Activated T-cell treated with anti-CD3 and anti-CD28 coated beads, Interleukin-2, amount 50 U/mL, for 24 hours (primary cell): ENCODE results near the gene GULP1.

Experiments
- DNase-seq: peaks from one replicate; pipeline ENCODE4 v3.0.0-alpha.2; 2020
- H3K27ac Mint-ChIP-seq: 2 replicates; pipeline ENCODE4 v1.8.0; 2020; ENCODE audit warnings: mild to moderate bottlenecking, mixed read lengths
- H3K27me3 Mint-ChIP-seq: 2 replicates; pipeline ENCODE4 v1.8.0; 2020; ENCODE audit warnings: mixed read lengths
- H3K36me3 Mint-ChIP-seq: 2 replicates; pipeline ENCODE4 v1.8.0; 2020; ENCODE audit warnings: low read depth, mixed read lengths
- H3K4me1 Mint-ChIP-seq: 2 replicates; pipeline ENCODE4 v1.8.0; 2020; ENCODE audit warnings: low read depth, mixed read lengths
- H3K4me3 Mint-ChIP-seq: 2 replicates; pipeline ENCODE4 v1.8.0; 2020; ENCODE audit warnings: mild to moderate bottlenecking, moderate library complexity, mixed read lengths
- H3K9me3 Mint-ChIP-seq: 2 replicates; pipeline ENCODE4 v1.8.0; 2020; ENCODE audit warnings: mixed read lengths

Gene GULP1

GRCh38 chr2:188291617-188292347 is at the start of gene GULP1:
Gene GULP1 (plus strand): TSS chr2:188291874. CDS start chr2:188477703, 185,829 bp downstream.
- Mint-ChIP-seq H3K27me3 (peaks cover 44% of the 10 kb centered on the region), H3K27ac (no peak within 1 kb of the TSS), H3K4me3 (peak within 1 kb of the TSS; percentile 46), H3K36me3 (no peaks in the 10 kb centered on the region), H3K9me3 (peaks cover 2% of the 10 kb centered on the region), H3K4me1 (peaks cover 14% of the 10 kb centered on the region)
- peak; percentile 30 for DNase-seq

GRCh38 chr2:188243381-188243780 is 48.3 kb upstream of the GULP1 start:
- no peak overlapping the region for H3K4me3 Mint-ChIP-seq
- H3K36me3 Mint-ChIP-seq: no peaks in the 10 kb centered on the region
- no peaks in the 10 kb centered on the region for H3K27me3 Mint-ChIP-seq
- H3K4me1 Mint-ChIP-seq: no peaks in the 10 kb centered on the region
- H3K27ac Mint-ChIP-seq: no peak overlapping the region
- DNase-seq: no peak
- H3K9me3 Mint-ChIP-seq: no peaks in the 10 kb centered on the region

GRCh38 chr2:188244383-188244782 is 47.3 kb upstream of the GULP1 start:
- H3K9me3 Mint-ChIP-seq: no peaks in the 10 kb centered on the region

GRCh38 chr2:188245230-188245629 is 46.4 kb upstream of the GULP1 start:
- Mint-ChIP-seq H3K4me1 (no peaks in the 10 kb centered on the region), H3K27ac (no peak overlapping the region), H3K36me3 (no peaks in the 10 kb centered on the region), H3K4me3 (no peak overlapping the region), H3K27me3 (no peaks in the 10 kb centered on the region), H3K9me3 (no peaks in the 10 kb centered on the region)
- DNase-seq: no peak

More at GRCh38 chr2:188244383-188244782, 47.3 kb upstream of the GULP1 start:
- Mint-ChIP-seq H3K27ac (no peak overlapping the region), H3K4me3 (no peak overlapping the region), H3K4me1 (no peaks in the 10 kb centered on the region), H3K27me3 (no peaks in the 10 kb centered on the region), H3K36me3 (no peaks in the 10 kb centered on the region)
- DNase-seq: no peak

GRCh38 chr2:188248513-188248912 is 43.2 kb upstream of the GULP1 start:
- no peaks in the 10 kb centered on the region for H3K36me3 Mint-ChIP-seq
- H3K27ac Mint-ChIP-seq: no peak overlapping the region
- H3K27me3 Mint-ChIP-seq: no peaks in the 10 kb centered on the region
- H3K4me1 Mint-ChIP-seq: no peaks in the 10 kb centered on the region
- no peak for DNase-seq
- H3K9me3 Mint-ChIP-seq: no peaks in the 10 kb centered on the region
- H3K4me3 Mint-ChIP-seq: no peak overlapping the region

- H3K9me3 Mint-ChIP-seq: no peaks in the 10 kb centered on the region
- H3K4me3 Mint-ChIP-seq: no peak overlapping the region
- no peak overlapping the region for H3K27ac Mint-ChIP-seq
- no peak for DNase-seq
- H3K4me1 Mint-ChIP-seq: no peaks in the 10 kb centered on the region
- H3K27me3 Mint-ChIP-seq: no peaks in the 10 kb centered on the region
- H3K36me3 Mint-ChIP-seq: no peaks in the 10 kb centered on the region
These were observed 40.6 kb upstream of the GULP1 start for GRCh38 chr2:188251034-188251433.

GRCh38 chr2:188256420-188256819 is 35.3 kb upstream of the GULP1 start:
- Mint-ChIP-seq H3K9me3 (no peaks in the 10 kb centered on the region), H3K27me3 (no peaks in the 10 kb centered on the region), H3K36me3 (no peaks in the 10 kb centered on the region), H3K4me3 (no peak overlapping the region), H3K27ac (no peak overlapping the region), H3K4me1 (no peaks in the 10 kb centered on the region)
- DNase-seq: no peak

- Mint-ChIP-seq H3K27ac (no peak overlapping the region), H3K9me3 (no peaks in the 10 kb centered on the region), H3K4me1 (no peaks in the 10 kb centered on the region), H3K36me3 (no peaks in the 10 kb centered on the region), H3K4me3 (no peak overlapping the region), H3K27me3 (no peaks in the 10 kb centered on the region)
- no peak for DNase-seq
These were observed 26.4 kb upstream of the GULP1 start for GRCh38 chr2:188265315-188265714.

- H3K4me3 Mint-ChIP-seq: no peak overlapping the region
- H3K9me3 Mint-ChIP-seq: no peaks in the 10 kb centered on the region
- H3K27me3 Mint-ChIP-seq: no peaks in the 10 kb centered on the region
- H3K4me1 Mint-ChIP-seq: no peaks in the 10 kb centered on the region
- no peak overlapping the region for H3K27ac Mint-ChIP-seq
- H3K36me3 Mint-ChIP-seq: no peaks in the 10 kb centered on the region
- DNase-seq: no peak
These were observed 23.9 kb upstream of the GULP1 start for GRCh38 chr2:188267776-188268175.

- Mint-ChIP-seq H3K27me3 (no peaks in the 10 kb centered on the region), H3K9me3 (no peaks in the 10 kb centered on the region), H3K4me1 (no peaks in the 10 kb centered on the region), H3K27ac (no peak overlapping the region), H3K36me3 (no peaks in the 10 kb centered on the region), H3K4me3 (no peak overlapping the region)
- no peak for DNase-seq
These were observed 22.7 kb upstream of the GULP1 start for GRCh38 chr2:188269004-188269403.

GRCh38 chr2:188272121-188272520 is 19.6 kb upstream of the GULP1 start:
- DNase-seq: no peak
- no peaks in the 10 kb centered on the region for H3K27me3 Mint-ChIP-seq
- H3K4me1 Mint-ChIP-seq: no peaks in the 10 kb centered on the region
- no peaks in the 10 kb centered on the region for H3K9me3 Mint-ChIP-seq
- H3K27ac Mint-ChIP-seq: no peak overlapping the region
- no peaks in the 10 kb centered on the region for H3K36me3 Mint-ChIP-seq
- no peak overlapping the region for H3K4me3 Mint-ChIP-seq

GRCh38 chr2:188274274-188274673 is 17.4 kb upstream of the GULP1 start:
- Mint-ChIP-seq H3K27ac (no peak overlapping the region), H3K9me3 (no peaks in the 10 kb centered on the region), H3K36me3 (no peaks in the 10 kb centered on the region), H3K4me1 (no peaks in the 10 kb centered on the region), H3K4me3 (no peak overlapping the region), H3K27me3 (no peaks in the 10 kb centered on the region)
- no peak for DNase-seq

- no peak for DNase-seq
- Mint-ChIP-seq H3K9me3 (no peaks in the 10 kb centered on the region), H3K27ac (no peak overlapping the region)
These were observed 15.4 kb upstream of the GULP1 start for GRCh38 chr2:188276255-188276654.

GRCh38 chr2:188277786-188278185 is 13.9 kb upstream of the GULP1 start:
- Mint-ChIP-seq H3K4me1 (no peaks in the 10 kb centered on the region), H3K27ac (no peak overlapping the region), H3K9me3 (peaks cover under 1% of the 10 kb centered on the region), H3K4me3 (no peak overlapping the region), H3K36me3 (no peaks in the 10 kb centered on the region), H3K27me3 (no peaks in the 10 kb centered on the region)
- DNase-seq: no peak

More at GRCh38 chr2:188276255-188276654, 15.4 kb upstream of the GULP1 start:
- Mint-ChIP-seq H3K4me3 (no peak overlapping the region), H3K4me1 (no peaks in the 10 kb centered on the region), H3K27me3 (no peaks in the 10 kb centered on the region), H3K36me3 (no peaks in the 10 kb centered on the region)

- DNase-seq: no peak
- no peaks in the 10 kb centered on the region for H3K27me3 Mint-ChIP-seq
- H3K9me3 Mint-ChIP-seq: peaks cover 3% of the 10 kb centered on the region
- no peaks in the 10 kb centered on the region for H3K4me1 Mint-ChIP-seq
- no peak overlapping the region for H3K4me3 Mint-ChIP-seq
- no peak overlapping the region for H3K27ac Mint-ChIP-seq
- no peaks in the 10 kb centered on the region for H3K36me3 Mint-ChIP-seq
These were observed 13.1 kb upstream of the GULP1 start for GRCh38 chr2:188278388-188279092.
